T47D (cell line): ENCODE data around the gene MDFIC2.

Experiments used
- DNase-seq, 2 experiments: peaks; one replicate each; pipeline versions ENCODE4 v3.0.0 to v3.0.0-alpha.2; 2011 to 2012; ENCODE audit warnings: low read depth in 1 of 2, low spot score in 1 of 2
- JUND ChIP-seq: IDR thresholded peaks from 2 replicates; pipeline ENCODE4 v1.6.1; 2012; ENCODE audit warnings: low read depth
- in situ Hi-C: cut with HindIII; loops from 2 replicates; pipeline ENCODE4 v1.10.0; 2016; ENCODE audit warnings: low sequenced_read_pairs, low pct_unique_long_range_greater_than_20kb

MDFIC2 gene

DNA sequence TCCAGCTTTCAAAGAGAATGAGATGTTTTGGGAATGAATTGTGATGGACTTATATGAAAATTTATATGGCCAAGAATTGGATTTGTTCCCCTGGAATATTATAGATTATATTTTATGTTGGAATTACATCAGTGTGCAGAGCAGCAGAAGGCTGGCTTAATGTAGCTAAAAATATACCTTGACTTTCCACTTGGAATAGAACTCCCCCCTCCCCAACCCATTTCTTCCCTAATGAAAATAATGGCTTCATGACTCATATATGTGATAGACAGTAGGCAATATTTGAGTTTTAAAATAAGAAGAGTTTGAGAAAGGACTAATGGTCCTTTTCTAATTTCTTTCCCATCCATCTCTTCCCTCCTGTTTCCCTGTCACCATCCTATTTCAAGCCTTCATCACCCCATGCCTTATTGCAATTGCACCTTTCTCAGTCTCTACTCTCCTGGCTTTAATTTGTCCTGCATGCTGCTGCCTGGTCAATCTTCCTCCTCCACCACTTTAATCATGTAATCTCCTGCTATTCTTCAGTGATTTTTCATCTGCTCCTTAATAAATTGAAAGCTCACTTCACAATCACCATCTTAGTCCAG is 122.5 kb downstream of the MDFIC2 start:
- TF ChIP-seq JUND = no peak
- in situ Hi-C loops = no loop called here
- no peak for DNase-seq

DNA sequence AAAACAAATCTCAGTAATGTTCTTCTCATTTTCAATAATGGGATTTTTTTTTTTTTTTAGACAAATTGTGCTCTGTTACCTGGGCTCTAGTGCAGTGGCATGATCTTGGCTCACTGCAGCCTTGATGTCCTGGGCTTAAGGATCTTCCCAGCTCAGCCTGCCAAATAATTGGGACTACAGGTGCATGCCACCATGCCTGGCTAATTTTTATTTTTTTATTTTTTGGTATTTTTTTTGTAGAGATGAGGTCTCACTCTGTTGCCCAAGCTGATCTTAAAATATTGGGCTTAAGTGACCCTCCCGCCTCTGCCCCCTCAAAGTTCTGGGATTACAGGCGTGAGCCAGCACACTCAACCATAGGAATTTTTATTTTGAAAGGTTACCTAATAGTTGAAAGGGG is 126.2 kb downstream of the MDFIC2 start:
- no peak for TF ChIP-seq JUND
- no peak for DNase-seq
- in situ Hi-C loops = no loop called here

- no peak for TF ChIP-seq JUND
- in situ Hi-C loops = no loop called here
- no peak for DNase-seq
Measured at GRCh38 chr3:70185661-70186060, 126.8 kb downstream of the MDFIC2 start.

DNA sequence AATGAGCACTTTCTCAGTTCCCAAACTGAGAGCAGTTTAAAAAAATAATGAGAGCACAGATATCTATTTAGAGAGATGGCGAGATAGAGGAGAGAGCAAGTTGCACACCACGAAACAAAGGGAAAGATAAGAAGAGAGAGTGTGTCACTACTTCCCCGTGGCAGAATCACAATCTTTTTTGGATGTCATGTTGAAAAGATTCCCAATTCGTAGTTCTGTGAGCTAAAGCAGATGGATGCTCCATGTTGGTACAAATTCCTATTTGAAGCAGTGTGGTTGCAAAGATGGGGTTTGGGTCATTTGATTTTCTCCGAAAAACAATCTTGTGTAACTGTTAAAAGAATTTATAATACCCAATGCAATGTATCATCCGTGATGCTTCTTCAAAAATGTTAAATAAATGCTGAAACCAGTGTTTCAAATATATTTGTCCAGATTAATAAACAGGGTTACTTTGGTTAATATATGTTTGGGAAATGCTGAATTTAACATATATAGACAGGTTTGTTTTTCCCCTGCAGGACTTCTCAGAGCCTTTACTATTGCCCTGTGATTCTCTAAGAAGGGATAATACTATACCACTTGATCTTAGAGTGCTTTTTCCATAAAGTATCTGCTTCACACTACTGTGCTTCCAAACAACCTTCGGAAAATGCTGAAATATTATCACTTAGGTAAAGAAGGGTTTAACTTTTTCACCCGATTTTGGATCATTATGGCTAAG is 128.5 kb downstream of the MDFIC2 start:
- in situ Hi-C loops = no loop called here
- no peak for DNase-seq
- no peak for TF ChIP-seq JUND

DNA sequence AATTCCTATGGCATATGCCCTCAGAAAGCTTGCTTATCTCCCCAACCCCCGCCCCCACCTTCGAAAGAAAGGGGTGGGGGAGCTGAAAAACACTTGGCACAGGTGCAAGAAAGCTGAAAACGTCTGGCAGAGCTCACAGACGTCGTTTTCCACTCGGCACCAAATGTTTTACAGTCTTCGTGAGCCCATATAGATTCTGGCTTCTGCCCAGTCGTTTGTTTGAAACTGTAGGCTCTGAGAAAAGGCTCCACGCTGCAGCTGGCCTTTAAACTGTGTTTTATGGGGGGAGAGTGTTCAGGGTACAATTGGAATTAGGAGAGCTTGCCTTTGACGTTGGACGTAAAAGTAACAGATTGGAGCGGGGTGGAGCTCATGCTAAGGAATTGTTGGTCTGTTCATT is 130.3 kb downstream of the MDFIC2 start:
- no peak for DNase-seq
- in situ Hi-C loops = no loop called here
- no peak for TF ChIP-seq JUND

DNA sequence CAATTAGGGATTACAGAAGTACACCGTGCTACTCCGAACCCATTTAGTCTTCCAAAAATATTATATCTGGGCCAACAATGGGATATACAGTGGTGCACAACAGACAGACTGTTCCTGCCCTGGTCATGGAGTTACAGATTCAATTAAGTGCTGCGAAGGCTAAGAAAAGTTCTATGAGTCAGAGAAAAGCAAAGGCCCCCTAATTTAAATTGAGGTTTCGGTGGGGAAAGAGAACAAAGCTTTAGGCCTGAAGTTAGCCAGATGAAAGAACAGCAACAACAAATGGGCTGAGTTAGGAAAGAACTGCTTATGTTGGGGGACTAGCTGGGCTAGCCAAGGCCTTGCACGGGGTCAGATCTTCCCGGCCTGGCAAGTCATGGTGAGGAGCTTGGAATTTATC is 131.8 kb downstream of the MDFIC2 start:
- in situ Hi-C loops = no loop called here
- TF ChIP-seq JUND = no peak

GRCh38 chr3:70179111-70179510 is 133.3 kb downstream of the MDFIC2 start:
- DNase-seq = no peak
- TF ChIP-seq JUND = no peak
- in situ Hi-C loops = no loop called here

More for the DNA sequence above, 131.8 kb downstream of the MDFIC2 start:
- no peak for DNase-seq

DNA sequence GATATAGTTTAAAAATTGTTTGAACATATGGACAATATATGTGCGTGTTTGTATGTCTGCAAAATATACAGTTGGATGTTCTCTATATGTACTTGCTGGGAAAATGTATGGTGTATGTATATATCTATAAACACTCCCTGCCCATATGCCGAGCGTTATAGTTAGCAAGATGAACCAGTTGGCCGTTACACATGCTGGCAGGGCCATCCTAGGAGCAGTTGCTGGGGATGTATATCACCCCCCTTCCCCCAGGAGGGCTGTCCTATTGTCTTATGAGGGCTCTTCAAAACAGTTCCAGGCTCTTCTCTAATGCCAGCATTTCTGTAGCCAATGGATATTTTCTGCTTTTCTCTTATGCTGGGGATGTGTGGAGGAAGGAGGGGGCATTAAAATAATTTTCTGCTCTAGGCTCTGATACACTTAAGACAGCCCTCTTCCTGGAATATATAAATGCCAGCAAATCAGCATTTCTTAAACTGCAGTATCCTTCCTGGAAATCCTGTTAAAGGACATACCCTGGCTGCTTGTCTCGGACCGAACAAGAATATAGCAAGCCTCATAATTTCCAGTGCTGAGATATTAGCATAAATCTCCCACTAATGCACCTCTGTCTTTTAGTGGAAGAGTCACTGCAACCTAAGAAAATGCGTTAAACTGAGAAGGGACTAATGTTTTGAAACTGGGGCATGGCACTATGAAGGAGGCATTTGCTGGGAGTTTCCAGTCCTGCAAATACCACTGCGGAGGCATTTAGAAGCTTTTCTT is 134.4 kb downstream of the MDFIC2 start:
- no peak for DNase-seq
- TF ChIP-seq JUND = no peak
- in situ Hi-C loops = no loop called here

DNA sequence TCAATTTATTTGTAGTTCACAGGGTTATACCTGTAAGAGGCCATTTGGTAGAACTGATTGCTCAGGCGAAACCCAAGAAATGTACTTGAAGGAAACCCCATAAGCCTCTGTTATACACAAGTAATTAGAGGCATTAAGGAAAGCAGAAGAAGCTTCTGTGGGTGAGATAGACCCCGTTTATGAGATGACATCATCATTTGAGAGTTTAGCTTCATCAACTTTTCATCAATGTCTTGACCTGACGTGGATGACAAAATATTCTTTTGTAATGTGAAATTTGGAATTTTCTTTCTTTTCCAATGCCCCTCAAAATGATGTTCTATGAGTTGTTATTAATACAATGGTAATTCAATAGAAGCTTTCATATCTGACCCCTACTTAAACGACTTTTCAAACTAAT is 136.2 kb downstream of the MDFIC2 start:
- no peak for DNase-seq
- in situ Hi-C loops = no loop called here
- TF ChIP-seq JUND = no peak

- in situ Hi-C loops = no loop called here
- no peak for TF ChIP-seq JUND
- DNase-seq = no peak
Measured at GRCh38 chr3:70156808-70157207, 155.6 kb downstream of the MDFIC2 start.

DNA sequence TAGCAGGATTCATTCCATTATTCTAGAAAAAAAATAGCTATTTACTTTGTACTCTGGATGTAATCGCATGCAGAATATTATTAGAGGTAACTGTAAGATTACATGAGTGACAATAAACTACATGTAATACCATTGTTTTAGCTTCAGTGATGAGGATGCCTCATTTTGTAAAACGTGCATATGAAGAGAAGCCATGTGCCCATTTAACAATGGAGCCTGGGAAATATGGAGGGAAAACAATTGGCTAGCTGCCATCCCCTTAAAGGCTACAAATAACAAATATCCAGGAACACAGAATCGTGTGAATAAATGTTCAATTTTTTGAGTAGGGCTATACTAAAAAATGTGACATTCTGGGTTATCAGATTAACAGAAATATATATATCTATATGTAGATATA is 161.8 kb downstream of the MDFIC2 start:
- TF ChIP-seq JUND = no peak
- in situ Hi-C loops = no loop called here
- no peak for DNase-seq

GRCh38 chr3:70149714-70150400 is 162.6 kb downstream of the MDFIC2 start:
- in situ Hi-C loops = no loop called here
- DNase-seq = no peak
- TF ChIP-seq JUND = no peak
